Tibial artery (tissue), 4 donors: ENCODE results near the gene VPS13C.
A peak's percentile ranks its signal among the peaks of the same experiment; 100 is the strongest.

ENCODE experiments used
- DNase-seq, 2 donors: peaks; one replicate each; pipeline ENCODE4 v3.0.0-alpha.2; 2019
- H3K27ac ChIP-seq, 2 donors: fragments of 200-600 bp; sonication (generic) in 1 of 2; 1 replicate in 1 of 2; 2 replicates in 1 of 2; pipeline ENCODE4 v1.5.1; 2018 to 2019; ENCODE audit warnings: mild to moderate bottlenecking in 1 of 2
- H3K27me3 ChIP-seq, 2 donors: fragments of 200-600 bp; sonication (generic) in 1 of 2; one replicate each; pipeline versions ENCODE4 v1.5.1 to v1.6.0; 2016 to 2019
- H3K36me3 ChIP-seq, 3 donors: fragments of 200-600 bp; sonication (generic) in 2 of 3; one replicate each; pipeline ENCODE4 v1.5.1; 2016 to 2019; ENCODE audit warnings: mild to moderate bottlenecking in 2 of 3
- H3K4me1 ChIP-seq, 4 donors: fragments of 200-600 bp; sonication (generic) in 2 of 4; 1 replicate in 3 of 4; 2 replicates in 1 of 4; pipeline ENCODE4 v1.5.1; 2016 to 2019
- H3K4me3 ChIP-seq, 2 donors: fragments of 200-600 bp; sonication (generic) in 1 of 2; 1 replicate in 1 of 2; 2 replicates in 1 of 2; pipeline ENCODE4 v1.5.1; 2018 to 2019; ENCODE audit warnings: mild to moderate bottlenecking in 2 of 2
- H3K9me3 ChIP-seq, 3 donors: fragments of 200-600 bp; sonication (generic) in 1 of 3; one replicate each; pipeline ENCODE4 v1.5.1; 2016 to 2019
- CTCF ChIP-seq, 2 experiments: fragments of 200-600 bp in 1 of 2; fragments of 450-650 bp in 1 of 2; IDR thresholded peaks; one replicate each; pipeline ENCODE4 v1.5.1; 2017 to 2019; ENCODE audit warnings: antibody characterized with exemption in 2 of 2, mild to moderate bottlenecking in 1 of 2, moderate library complexity in 1 of 2
- intact Hi-C: fragments of 100-400 bp; cut with DNase I; formaldehyde crosslinking; loops from one replicate; pipeline ENCODE4 v1.15.0; 2023; ENCODE audit warnings: low total_unique reads

Gene VPS13C

GRCh38 chr15:62066663-62067447 is 6.6 kb upstream of the VPS13C start, which contains the start of gene C2CD4A:
Gene C2CD4A, plus strand, starts transcription at chr15:62066977. Its CDS starts 637 bp downstream, at chr15:62067614.
- intact Hi-C loops, result no loop called here
- Histone ChIP-seq H3K4me1 (peaks cover 0 to 22% (median 16%) of the 10 kb centered on the region in 4 donors), H3K36me3 (no peaks in the 10 kb centered on the region), H3K9me3 (no peaks in the 10 kb centered on the region), H3K27me3 (no peaks in the 10 kb centered on the region), H3K27ac (peak within 1 kb of the TSS in 1 of 2 donors; percentile 16), H3K4me3 (peak within 1 kb of the TSS; percentile 58 to 61)
- DNase-seq, result peak; percentile 55 to 74
- TF ChIP-seq CTCF (IDR thresholded peaks at IDR 0.05), result no peak

GRCh38 chr15:62063825-62064635 is 3.8 kb upstream of the VPS13C start:
- Histone ChIP-seq H3K4me3 (no peak overlapping the region), H3K9me3 (no peaks in the 10 kb centered on the region), H3K27me3 (no peaks in the 10 kb centered on the region), H3K36me3 (no peaks in the 10 kb centered on the region), H3K4me1 (peaks cover 0 to 29% (median 19%) of the 10 kb centered on the region in 4 donors), H3K27ac (peak overlapping the region in 1 of 2 donors; percentile 9)
- no peak for TF ChIP-seq CTCF (IDR thresholded peaks at IDR 0.05)
- intact Hi-C loops, result no loop called here
- DNase-seq, result no peak

- DNase-seq, result no peak
- intact Hi-C loops, result no loop called here
- no peaks in the 10 kb centered on the region for H3K36me3 ChIP-seq
- peaks cover 0 to 21% (median 3%) of the 10 kb centered on the region in 4 donors for H3K4me1 ChIP-seq
- peak overlapping the region; percentile 78 to 86 for H3K4me3 ChIP-seq
- H3K27ac ChIP-seq, result peak overlapping the region; percentile 83 to 91
- TF ChIP-seq CTCF (IDR thresholded peaks at IDR 0.05), result no peak
- H3K27me3 ChIP-seq, result no peaks in the 10 kb centered on the region
- no peaks in the 10 kb centered on the region for H3K9me3 ChIP-seq
Measured at GRCh38 chr15:62060896-62061280, 641 bp upstream of the VPS13C start.

- Histone ChIP-seq H3K9me3 (no peaks in the 10 kb centered on the region), H3K4me1 (peaks cover 0 to 27% (median 3%) of the 10 kb centered on the region in 4 donors), H3K36me3 (no peaks in the 10 kb centered on the region), H3K27me3 (no peaks in the 10 kb centered on the region), H3K27ac (peak overlapping the region; percentile 83 to 91), H3K4me3 (peak overlapping the region; percentile 78 to 86)
- TF ChIP-seq CTCF (IDR thresholded peaks at IDR 0.05), result no peak
- peak; percentile 30 to 68 for DNase-seq
- intact Hi-C loops, result no loop called here
Measured at GRCh38 chr15:62059816-62060112, 483 bp downstream of the VPS13C start.

GRCh38 chr15:62059108-62059815 is 985 bp downstream of the VPS13C start:
- H3K4me1 ChIP-seq, result peaks cover 0 to 25% (median 3%) of the 10 kb centered on the region in 4 donors
- TF ChIP-seq CTCF (IDR thresholded peaks at IDR 0.05), result no peak

More at GRCh38 chr15:62059108-62059815, 985 bp downstream of the VPS13C start:
- intact Hi-C loops, result no loop called here
- H3K9me3 ChIP-seq, result no peaks in the 10 kb centered on the region
- H3K27me3 ChIP-seq, result no peaks in the 10 kb centered on the region
- DNase-seq, result no peak
- H3K36me3 ChIP-seq, result no peaks in the 10 kb centered on the region
- peak overlapping the region; percentile 78 to 86 for H3K4me3 ChIP-seq
- peak overlapping the region; percentile 83 to 91 for H3K27ac ChIP-seq
